ENCODE data around the gene RARS1.

- no peak for TF ChIP-seq POLR2A (IDR thresholded peaks at IDR 0.05)
- no peak for TF ChIP-seq CTCF (IDR thresholded peaks at IDR 0.05)
- TF ChIP-seq EP300 (IDR thresholded peaks at IDR 0.05): no peak
These were observed 21.6 kb upstream of the RARS1 start for GRCh38 chr5:168464641-168465040.

All from gastroesophageal sphincter (tissue), 3 donors.